HG03280 (cell line): ENCODE data around the gene CALN1.

Experiments
- ATAC-seq: cut with Tn5 transposase; IDR thresholded peaks from one replicate; pipeline ENCODE4 v1.9.1; 2021; ENCODE audit warnings: mild to moderate bottlenecking, moderate library complexity; ENCODE audit not compliant: unreplicated experiment

CALN1 gene

DNA sequence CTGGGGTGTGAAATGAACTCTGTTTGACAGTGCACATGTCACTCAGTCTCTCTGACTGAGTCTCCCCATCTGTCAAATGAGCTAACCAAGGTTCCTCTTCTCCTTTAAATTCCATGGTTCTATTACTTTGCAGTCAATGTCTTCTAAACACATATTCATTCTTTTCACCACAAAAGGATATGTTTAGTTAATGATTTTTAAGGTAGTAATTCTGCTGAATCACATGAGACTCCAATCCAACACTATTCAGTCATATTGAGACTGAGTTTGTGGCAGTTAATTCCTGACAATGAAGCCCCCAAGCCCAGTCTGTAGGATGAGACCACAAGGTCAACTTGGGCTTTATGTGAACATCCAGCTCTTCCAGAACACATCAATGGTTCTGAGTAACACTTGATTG lies 85.3 kb downstream of the CALN1 start:
- ATAC-seq, result no peak

GRCh38 chr7:72326365-72326764 lies 85.8 kb downstream of the CALN1 start:
- ATAC-seq, result no peak

DNA sequence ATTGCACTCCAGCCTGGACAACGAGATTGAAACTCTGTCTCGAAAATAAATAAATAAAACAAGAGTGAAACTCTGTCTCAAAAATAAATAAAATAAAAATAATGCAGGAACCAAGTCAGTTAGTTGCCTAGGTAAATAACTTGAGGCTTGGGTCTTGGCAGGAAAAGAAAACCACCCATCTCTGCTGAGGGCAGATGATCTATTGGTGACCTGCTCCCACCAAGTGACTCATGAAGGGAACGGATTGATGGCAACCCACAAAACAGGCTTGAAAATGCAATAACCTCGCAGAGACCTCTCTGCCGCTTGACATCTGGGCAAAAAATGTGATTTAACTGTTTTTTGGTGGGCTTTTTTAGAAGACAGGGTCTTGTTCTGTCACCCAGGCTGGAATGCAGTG lies 86.6 kb downstream of the CALN1 start:
- ATAC-seq, result no peak

GRCh38 chr7:72321637-72322036 lies 90.5 kb downstream of the CALN1 start:
- no peak for ATAC-seq

DNA sequence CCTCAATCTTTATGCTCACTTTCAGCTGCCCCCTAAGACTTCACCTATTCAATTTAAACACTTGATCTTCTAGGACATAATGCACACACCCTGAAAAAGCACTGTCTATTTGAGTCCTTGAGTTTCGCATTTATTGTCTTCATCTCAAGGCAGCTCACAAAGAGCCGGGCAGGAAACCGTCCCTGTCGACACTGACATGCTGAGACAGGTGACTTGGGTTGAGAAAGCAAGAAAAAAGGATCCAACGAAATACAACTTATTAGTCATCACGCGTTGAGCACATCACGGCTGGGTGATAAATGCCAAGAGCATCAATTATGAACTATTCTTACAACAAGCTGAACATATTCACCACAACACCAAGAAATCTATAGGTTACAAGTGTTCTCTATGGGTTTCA lies 91.1 kb downstream of the CALN1 start:
- no peak for ATAC-seq

DNA sequence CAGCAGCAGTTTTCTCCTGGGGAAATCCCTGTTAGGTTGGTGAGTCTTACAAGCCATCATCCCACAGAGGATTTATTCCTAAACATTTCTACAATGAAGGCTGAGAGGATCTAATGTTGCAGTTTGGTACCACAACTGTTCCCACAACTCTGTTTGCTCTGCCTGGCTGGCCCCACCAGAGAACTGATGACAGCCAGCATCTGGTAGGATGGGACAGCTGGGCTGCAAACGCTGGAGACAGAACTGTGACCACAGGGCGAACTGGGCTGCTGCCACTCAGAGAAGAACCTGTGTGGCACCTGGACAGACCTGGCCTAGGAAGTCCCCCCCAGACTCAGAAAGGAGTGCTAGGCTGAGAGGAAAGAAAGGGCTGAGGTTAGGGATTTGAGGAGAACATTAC lies 94.8 kb downstream of the CALN1 start:
- no peak for ATAC-seq

GRCh38 chr7:72316148-72316547 lies 96.0 kb downstream of the CALN1 start:
- ATAC-seq, result no peak

DNA sequence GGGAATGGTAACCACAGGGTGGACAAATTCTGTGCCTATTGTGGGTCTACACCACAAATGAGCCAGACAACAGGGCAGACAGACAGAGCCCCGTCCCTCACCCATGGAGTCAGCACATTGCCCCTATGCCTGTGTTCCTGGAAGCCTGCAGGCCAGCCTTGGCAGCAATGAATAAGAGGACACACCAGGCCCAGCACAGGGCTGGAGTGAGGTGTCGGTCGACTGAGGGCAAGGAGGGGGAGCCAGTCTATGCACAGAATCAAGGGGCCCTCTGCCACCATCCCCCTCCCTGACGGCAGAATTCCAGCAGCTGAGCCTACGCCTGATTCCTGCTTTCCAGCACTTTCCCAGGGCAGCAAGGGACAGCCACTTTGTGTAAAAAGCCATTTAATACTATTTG lies 98.2 kb downstream of the CALN1 start:
- ATAC-seq, result no peak

- ATAC-seq, result no peak
Observed at GRCh38 chr7:72310301-72310700, 101.8 kb downstream of the CALN1 start.

DNA sequence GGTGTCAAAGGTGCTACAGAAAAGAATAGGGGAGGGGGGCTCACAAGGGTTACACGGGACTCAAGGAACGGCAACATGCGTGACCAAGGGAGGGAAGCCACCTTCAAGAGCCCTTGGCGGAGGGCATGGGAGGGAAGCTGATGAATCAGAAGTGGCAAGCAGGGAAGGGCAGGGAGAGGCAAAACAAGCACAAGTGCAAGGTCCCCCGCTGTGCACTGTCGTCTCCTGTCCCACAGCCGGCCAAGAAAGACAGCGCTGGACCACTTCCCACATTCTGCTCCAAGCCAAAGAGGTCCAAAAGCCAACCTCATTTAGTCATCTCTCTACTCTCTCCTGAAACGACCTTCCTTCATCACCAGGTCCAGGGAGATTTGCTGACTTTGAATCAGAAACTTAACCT lies 102.7 kb downstream of the CALN1 start:
- ATAC-seq, result no peak

- ATAC-seq, result no peak
Observed at GRCh38 chr7:72308986-72309385, 103.2 kb downstream of the CALN1 start.

DNA sequence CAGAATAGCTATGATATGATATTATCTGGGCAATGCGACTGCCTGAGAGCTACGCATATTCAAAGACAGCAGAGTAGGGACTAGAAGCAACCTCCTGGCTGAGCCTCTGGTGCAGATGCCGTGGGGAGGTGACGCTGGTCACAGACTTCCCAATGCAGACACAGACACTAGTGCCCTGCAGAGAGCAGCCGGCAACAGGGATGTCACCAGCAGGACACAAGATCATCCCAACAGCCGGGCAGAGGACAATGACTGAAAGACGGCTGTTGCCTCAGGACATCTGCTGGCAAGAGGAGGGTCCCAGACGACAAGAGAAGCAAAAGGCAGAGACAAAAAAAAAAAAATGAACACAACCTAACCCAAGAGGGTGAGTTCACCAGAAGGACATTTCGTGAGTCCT lies 104.6 kb downstream of the CALN1 start:
- ATAC-seq, result no peak

DNA sequence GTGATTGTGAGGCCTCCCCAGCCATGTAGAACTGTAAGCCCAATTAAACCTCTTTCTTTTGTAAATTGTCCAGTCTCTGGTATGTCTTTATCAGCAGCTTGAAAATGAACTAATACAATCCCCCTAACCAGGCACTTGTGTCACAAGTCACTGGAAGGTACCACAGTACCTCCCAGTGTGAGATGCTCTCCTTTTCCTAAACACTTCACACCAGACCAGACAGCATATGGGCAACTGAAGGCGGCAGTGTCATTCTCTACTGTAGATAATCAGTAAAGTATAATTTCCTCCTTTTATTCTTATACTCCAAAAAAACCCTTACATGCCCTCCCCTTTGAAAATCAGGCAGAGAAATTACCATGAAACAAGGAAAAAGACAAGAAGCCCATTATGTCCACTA lies 113.2 kb downstream of the CALN1 start:
- no peak for ATAC-seq

GRCh38 chr7:72298091-72298490 lies 114.0 kb downstream of the CALN1 start:
- ATAC-seq, result no peak

- no peak for ATAC-seq
Observed at GRCh38 chr7:72297636-72298035, 114.5 kb downstream of the CALN1 start.

GRCh38 chr7:72292794-72293193 lies 119.3 kb downstream of the CALN1 start:
- no peak for ATAC-seq

GRCh38 chr7:72292118-72292517 lies 120.0 kb downstream of the CALN1 start:
- no peak for ATAC-seq

- ATAC-seq, result no peak
Observed at GRCh38 chr7:72286519-72286918, 125.6 kb downstream of the CALN1 start.

DNA sequence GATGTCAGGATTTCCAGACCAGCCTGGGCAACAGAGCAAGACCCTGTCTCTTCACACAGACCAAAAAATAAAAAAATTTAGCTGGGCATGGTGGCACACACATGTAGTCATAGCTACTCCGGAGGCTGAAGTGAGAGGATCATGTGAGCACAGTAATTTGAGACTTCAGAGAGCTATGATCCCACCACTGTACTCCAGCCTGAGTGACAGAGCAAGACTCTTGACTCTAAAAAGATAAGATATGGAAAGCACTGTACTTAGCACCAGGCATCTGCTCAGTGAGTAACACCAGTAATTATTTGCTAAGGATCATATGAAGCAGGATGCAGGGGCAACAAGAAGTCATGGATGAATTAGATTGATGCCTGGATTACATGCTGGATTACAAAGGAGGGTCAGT lies 128.8 kb downstream of the CALN1 start:
- ATAC-seq, result no peak

DNA sequence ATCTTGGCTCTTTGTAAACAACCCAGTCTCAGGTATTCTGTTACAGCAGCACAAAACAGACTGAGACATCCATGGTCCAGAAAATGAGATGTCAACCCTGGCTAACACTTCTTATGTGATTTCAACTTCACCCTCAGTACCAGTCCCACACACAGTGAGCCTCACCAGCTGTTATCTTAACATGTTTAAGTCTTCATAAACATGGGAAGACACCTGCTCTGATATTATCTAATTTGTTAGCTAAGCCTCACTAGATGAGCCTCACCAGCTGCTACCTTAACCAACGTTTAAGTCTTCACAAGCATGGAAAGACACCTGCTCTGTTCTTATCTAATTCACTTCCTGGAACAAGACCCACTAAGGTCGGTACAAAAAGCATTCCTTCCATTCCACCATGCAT lies 130.8 kb downstream of the CALN1 start:
- no peak for ATAC-seq

GRCh38 chr7:72279203-72279602 lies 132.9 kb downstream of the CALN1 start:
- ATAC-seq, result no peak

DNA sequence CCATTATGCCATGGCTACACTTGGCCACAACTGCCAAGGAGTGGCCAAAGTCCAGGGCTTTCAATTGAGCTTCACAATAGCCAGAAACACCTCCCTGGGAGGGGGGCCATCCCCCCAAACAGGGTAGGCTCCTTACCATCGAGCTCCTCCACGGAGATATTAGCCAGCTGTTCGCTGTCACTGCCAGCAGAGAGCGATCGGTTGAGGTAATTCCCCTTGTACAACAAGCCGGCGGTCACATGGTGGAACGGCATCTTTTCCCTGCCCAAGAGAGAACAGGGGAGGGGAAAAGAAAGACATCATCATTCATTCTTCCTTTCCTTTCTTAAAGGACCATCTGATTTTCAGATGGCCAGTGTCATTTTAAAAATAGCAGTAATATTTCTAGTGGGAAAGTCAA lies 133.6 kb downstream of the CALN1 start:
- no peak for ATAC-seq

- no peak for ATAC-seq
Observed at GRCh38 chr7:72275382-72276070, 136.6 kb downstream of the CALN1 start.
